Panc1 (cell line): Measurements from ENCODE around the gene CCND2. TPM values are rescaled to one million over a fixed set of nuclear protein-coding genes. Genes with fewer than 3 reads are reported as not detected.

Source experiments
- ATAC-seq: fragments of 200-7000 bp; cut with Tn5 transposase; 2 replicates; pipeline ENCODE4 v1.9.1; 2020; ENCODE audit warnings: mild to moderate bottlenecking, moderate library complexity
- BruUV-seq: library from RNA; stranded (reverse); fragments of 400-500 nt; replicated peaks from 2 replicates; lab custom pipeline; 2021; lab: Mats Ljungman, UMichigan
- CTCF ChIA-PET: fragments of 300-600 bp; sonication (Branson Sonifier 250); formaldehyde crosslinking; loops from one replicate; lab custom pipeline; 2022; ENCODE audit warnings: antibody characterized with exemption; lab: Charles Lee
- POLR2A ChIA-PET: fragments of 300-600 bp; sonication (Branson Sonifier 250); formaldehyde crosslinking; loops from one replicate; lab custom pipeline; 2022; ENCODE audit warnings: antibody characterized with exemption; lab: Charles Lee
- DNase-seq: peaks from one replicate; pipeline ENCODE4 v3.0.0-alpha.2; 2010; ENCODE audit warnings: low read depth, low spot score
- H3K27ac ChIP-seq: 2 replicates; pipeline ENCODE4 v1.5.1; 2011; ENCODE audit warnings: mild to moderate bottlenecking, low read length, inconsistent platforms
- H3K27me3 ChIP-seq: fragments of 200-500 bp; sonication (Bioruptor generic); 2 replicates; pipeline ENCODE4 v1.6.0; 2014; ENCODE audit warnings: low read length, inconsistent platforms; ENCODE audit not compliant: control insufficient read depth, insufficient read depth
- H3K36me3 ChIP-seq: fragments of 200-500 bp; sonication (Bioruptor generic); 2 replicates; pipeline ENCODE4 v1.5.1; 2014; ENCODE audit warnings: inconsistent platforms, mild to moderate bottlenecking, low read length, moderate library complexity; ENCODE audit not compliant: control insufficient read depth, insufficient read depth
- H3K4me1 ChIP-seq: 2 replicates; pipeline ENCODE4 v1.5.1; 2011; ENCODE audit warnings: inconsistent platforms, mild to moderate bottlenecking, low read length, moderate library complexity; ENCODE audit not compliant: control insufficient read depth, insufficient read depth
- H3K4me3 ChIP-seq, 2 experiments: 2 replicates each; pipeline ENCODE4 v1.5.1; 2011 to 2012; ENCODE audit warnings: low read depth in 2 of 2, low read length in 2 of 2, mild to moderate bottlenecking in 2 of 2, inconsistent platforms in 1 of 2, moderate library complexity in 1 of 2
- H3K9me3 ChIP-seq: fragments of 200-500 bp; sonication (Bioruptor generic); 2 replicates; pipeline ENCODE4 v1.5.1; 2014; ENCODE audit warnings: low read depth, mild to moderate bottlenecking, inconsistent platforms, low read length, moderate library complexity; ENCODE audit not compliant: control insufficient read depth, insufficient read depth
- CTCF ChIP-seq: fragments of 450-650 bp; IDR thresholded peaks from 2 replicates; pipeline ENCODE4 v1.5.1; 2017; ENCODE audit warnings: mild to moderate bottlenecking
- POLR2AphosphoS5 ChIP-seq: IDR thresholded peaks from 2 replicates; pipeline ENCODE4 v1.6.1; 2012; ENCODE audit warnings: mild to moderate bottlenecking, low read depth, low read length, moderate library complexity
- REST ChIP-seq, 2 experiments: IDR thresholded peaks; 2 replicates each; pipeline ENCODE4 v1.6.1; 2011 to 2012; ENCODE audit warnings: low read depth in 2 of 2, control low read depth in 1 of 2, low read length in 1 of 2, mild to moderate bottlenecking in 1 of 2, moderate library complexity in 1 of 2; ENCODE audit not compliant: insufficient read depth in 1 of 2
- SIN3A ChIP-seq: IDR thresholded peaks from 2 replicates; pipeline ENCODE4 v1.6.1; 2012; ENCODE audit warnings: low read depth, mild to moderate bottlenecking, low read length, moderate library complexity, borderline replicate concordance; ENCODE audit not compliant: insufficient read depth
- TCF7L2 ChIP-seq: IDR thresholded peaks from 2 replicates; pipeline ENCODE4 v1.6.1; 2011; ENCODE audit warnings: mild to moderate bottlenecking, low read depth, low read length, inconsistent platforms
- in situ Hi-C: cut with HindIII; loops from 2 replicates; pipeline ENCODE4 v1.10.0; 2016; ENCODE audit warnings: low sequenced_read_pairs, low pct_unique_long_range_greater_than_20kb
- intact Hi-C: fragments of 100-400 bp; cut with micrococcal nuclease; formaldehyde crosslinking; loops from one replicate; pipeline ENCODE4 v1.10.0; 2022; ENCODE audit not compliant: unreplicated experiment
- total RNA-seq: library from RNA; stranded (reverse); gene quantifications from one replicate; pipeline ENCODE4 v1.2.1, GENCODE V29; 2021; ENCODE audit not compliant: unreplicated experiment

CCND2 gene
- total RNA-seq, 1 experiment from 2014 or later = 1.5 TPM

- POLR2A ChIA-PET = no interaction called here
- in situ Hi-C loops = no loop called here
- TF ChIP-seq CTCF (no peak), REST (IDR thresholded peaks at IDR 0.05; ENCODE audit: insufficient read depth in 1 of 2, low read depth in 2 of 2, low read length in 1 of 2) (no peak), SIN3A (no peak), POLR2AphosphoS5 (no peak), TCF7L2 (no peak)
- CTCF ChIA-PET = no interaction called here
- no TSS peak for BruUV-seq
- Histone ChIP-seq H3K27me3 (peaks cover 4% of the 10 kb centered on the region; the same call in 1 of the 2 replicates), H3K4me3 (no peak overlapping the region), H3K4me1 (no peaks in the 10 kb centered on the region), H3K36me3 (no peaks in the 10 kb centered on the region), H3K27ac (no peak overlapping the region), H3K9me3 (no peaks in the 10 kb centered on the region)
- no peak for DNase-seq
- intact Hi-C loops = no loop called here
- no peak for ATAC-seq
Measured at GRCh38 chr12:4251967-4252366, 21.6 kb upstream of the CCND2 start.

- ChIA-PET CTCF (no interaction called here), POLR2A (no interaction called here)
- no peak overlapping the region for H3K4me3 ChIP-seq
- BruUV-seq = no TSS peak
- H3K4me1 ChIP-seq = no peaks in the 10 kb centered on the region
- ATAC-seq = no peak
- TF ChIP-seq POLR2AphosphoS5 (no peak), CTCF (no peak), REST (IDR thresholded peaks at IDR 0.05; ENCODE audit: insufficient read depth in 1 of 2, low read depth in 2 of 2, low read length in 1 of 2) (no peak)
- in situ Hi-C loops = no loop called here
- peaks cover 4% of the 10 kb centered on the region; the same call in 1 of the 2 replicates for H3K27me3 ChIP-seq
- H3K27ac ChIP-seq = no peak overlapping the region
- H3K9me3 ChIP-seq = no peaks in the 10 kb centered on the region
- H3K36me3 ChIP-seq = no peaks in the 10 kb centered on the region
- DNase-seq = no peak
- intact Hi-C loops = no loop called here
Measured at GRCh38 chr12:4252601-4253000, 21.0 kb upstream of the CCND2 start.
